ENCODE results near the gene TM9SF1. TPM values are rescaled to one million over a fixed set of nuclear protein-coding genes. Genes with fewer than 3 reads are reported as not detected.

The TM9SF1 gene
- total and polyA plus RNA-seq, 10 of the 15 experiments (the other 5 are each of a cell fraction or from before 2014, with no cell fraction given), result 7.2 to 39.2 (median 17.6) TPM

- TF ChIP-seq ZSCAN29 (IDR thresholded peaks at IDR 0.05), result no peak
- TF ChIP-seq EZH2 (IDR thresholded peaks at IDR 0.05; ENCODE audit: borderline replicate concordance, control insufficient read depth, low read depth, low read length), result no peak
These were observed at the start of gene TM9SF1 (continued) for GRCh38 chr14:24195186-24196070.

DNA sequence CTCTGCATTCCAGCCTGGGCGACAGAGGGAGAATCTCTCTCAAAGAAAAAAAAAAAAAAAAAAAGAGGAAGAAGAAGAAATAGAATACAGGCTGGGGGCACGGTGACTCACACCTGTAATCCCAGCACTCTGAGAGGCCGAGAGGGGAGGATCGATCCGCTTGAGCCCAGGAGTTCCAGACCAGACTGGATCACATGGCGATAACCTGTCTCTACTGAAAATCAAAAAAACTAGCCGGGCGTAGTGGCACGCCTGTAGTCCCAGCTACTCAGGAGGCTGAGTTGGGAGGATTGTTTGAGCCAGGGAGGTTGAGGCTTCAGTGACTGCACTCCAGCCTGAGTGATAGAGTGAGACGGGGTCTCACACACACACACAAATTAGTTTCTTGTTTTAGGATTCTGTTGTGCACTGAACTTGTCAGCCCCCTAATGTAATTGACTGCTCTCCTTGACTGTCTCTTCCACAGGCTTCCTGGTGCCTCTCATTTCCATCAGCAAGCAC, 48.1 kb upstream of the TM9SF1 start:
- SMC1A ChIA-PET (ENCODE audit: uncharacterized antibody, unreplicated experiment), result interaction anchor here (0.9 to 11.0 kb wide), 22 partner anchors 10 to 193 kb away, joined by 3 to 201 read pairs (median 6); partner anchors contain the start of genes CIDEB, DCAF11, DHRS1 and GMPR2
- H3K27ac ChIP-seq (ENCODE audit: control insufficient read depth, insufficient read depth), result peak overlapping the region; percentile 99
- DNase-seq (ENCODE audit: low read depth, low spot score), result no peak
- H2AFZ ChIP-seq (ENCODE audit: control insufficient read depth, low read depth, low read length), result peak overlapping the region; percentile 89
- in situ Hi-C loops (cut with MboI), result loop anchor here (5.0 kb wide), 2 partner anchors 54 to 194 kb away; partner anchors contain the start of genes DHRS1 and NOP9
- POLR2A ChIA-PET, result interaction anchor here (0.7 to 9.2 kb wide), 16 partner anchors 9 to 194 kb away, joined by 3 to 171 read pairs (median 11); partner anchors contain the start of genes CBLN3, CIDEB, DHRS1 and IRF9
- peak; percentile 1 for ATAC-seq
- H3K27me3 ChIP-seq (replicated peaks in 1 of 2; ENCODE audit: control insufficient read depth in 2 of 2, insufficient read depth in 2 of 2, low read length in 1 of 2), result no peaks in the 10 kb centered on the region
- H3K4me2 ChIP-seq (ENCODE audit: control insufficient read depth, insufficient read depth), result peak overlapping the region; percentile 100
- TF ChIP-seq POU2F2 (IDR thresholded peaks at IDR 0.05; ENCODE audit: borderline replicate concordance, low read depth, low read length) (0 out of 3 replicates have a peak, but pooled peaks have one; percentile 27), ZBTB40 (IDR thresholded peaks at IDR 0.05; ENCODE audit: borderline replicate concordance) (no peak)
- TF ChIP-seq, protein P1, sequence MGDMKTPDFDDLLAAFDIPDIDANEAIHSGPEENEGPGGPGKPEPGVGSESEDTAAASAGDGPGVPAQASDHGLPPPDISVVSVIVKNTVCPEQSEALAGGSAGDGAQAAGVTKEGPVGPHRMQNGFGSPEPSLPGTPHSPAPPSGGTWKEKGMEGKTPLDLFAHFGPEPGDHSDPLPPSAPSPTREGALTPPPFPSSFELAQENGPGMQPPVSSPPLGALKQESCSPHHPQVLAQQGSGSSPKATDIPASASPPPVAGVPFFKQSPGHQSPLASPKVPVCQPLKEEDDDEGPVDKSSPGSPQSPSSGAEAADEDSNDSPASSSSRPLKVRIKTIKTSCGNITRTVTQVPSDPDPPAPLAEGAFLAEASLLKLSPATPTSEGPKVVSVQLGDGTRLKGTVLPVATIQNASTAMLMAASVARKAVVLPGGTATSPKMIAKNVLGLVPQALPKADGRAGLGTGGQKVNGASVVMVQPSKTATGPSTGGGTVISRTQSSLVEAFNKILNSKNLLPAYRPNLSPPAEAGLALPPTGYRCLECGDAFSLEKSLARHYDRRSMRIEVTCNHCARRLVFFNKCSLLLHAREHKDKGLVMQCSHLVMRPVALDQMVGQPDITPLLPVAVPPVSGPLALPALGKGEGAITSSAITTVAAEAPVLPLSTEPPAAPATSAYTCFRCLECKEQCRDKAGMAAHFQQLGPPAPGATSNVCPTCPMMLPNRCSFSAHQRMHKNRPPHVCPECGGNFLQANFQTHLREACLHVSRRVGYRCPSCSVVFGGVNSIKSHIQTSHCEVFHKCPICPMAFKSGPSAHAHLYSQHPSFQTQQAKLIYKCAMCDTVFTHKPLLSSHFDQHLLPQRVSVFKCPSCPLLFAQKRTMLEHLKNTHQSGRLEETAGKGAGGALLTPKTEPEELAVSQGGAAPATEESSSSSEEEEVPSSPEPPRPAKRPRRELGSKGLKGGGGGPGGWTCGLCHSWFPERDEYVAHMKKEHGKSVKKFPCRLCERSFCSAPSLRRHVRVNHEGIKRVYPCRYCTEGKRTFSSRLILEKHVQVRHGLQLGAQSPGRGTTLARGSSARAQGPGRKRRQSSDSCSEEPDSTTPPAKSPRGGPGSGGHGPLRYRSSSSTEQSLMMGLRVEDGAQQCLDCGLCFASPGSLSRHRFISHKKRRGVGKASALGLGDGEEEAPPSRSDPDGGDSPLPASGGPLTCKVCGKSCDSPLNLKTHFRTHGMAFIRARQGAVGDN (IDR thresholded peaks at IDR 0.05), result no peak
- peaks cover 16% of the 10 kb centered on the region for H3K79me2 ChIP-seq (ENCODE audit: control insufficient read depth, insufficient read depth, low read length)
- BruUV-seq (replicated peaks), result no TSS peak
- FAIRE-seq, result no peak
- 7% methylated on average over 10 of the region's 10 CpGs for WGBS (ENCODE audit: insufficient coverage, insufficient replicate concordance, low lambda C conversion rate, missing lambda C conversion rate)
- CTCF ChIA-PET, result interaction anchor here (0.7 to 12.3 kb wide), 24 partner anchors 9 to 238 kb away, joined by 3 to 368 read pairs (median 7); partner anchors contain the start of genes CHMP4A, CIDEB, DHRS1 and EMC9
- H3K4me1 ChIP-seq (ENCODE audit: control insufficient read depth, insufficient read depth, low read length), result peaks cover 26% of the 10 kb centered on the region
- peaks cover 8 to 24% of the 10 kb centered on the region in 2 experiments for H3K36me3 ChIP-seq (ENCODE audit: control insufficient read depth in 2 of 2, insufficient read depth in 2 of 2, low read length in 1 of 2)
- peak overlapping the region; percentile 80 for H3K4me3 ChIP-seq
- H3K9ac ChIP-seq (ENCODE audit: control insufficient read depth, insufficient read depth, low read length), result peak overlapping the region; percentile 94
- intact Hi-C loops (cut with micrococcal nuclease; ENCODE audit: unreplicated experiment), result loop anchor here (1.0 to 2.0 kb wide), 4 partner anchors 31 to 187 kb away; no protein-coding TSS in a partner anchor
- RAD21 ChIA-PET (ENCODE audit: unreplicated experiment), result interaction anchor here (0.7 to 7.2 kb wide), 25 partner anchors 8 to 188 kb away, joined by 3 to 231 read pairs (median 9); partner anchors contain the start of genes CHMP4A, CIDEB, DHRS1 and EMC9
- no peaks in the 10 kb centered on the region for H3K9me3 ChIP-seq (replicated peaks; ENCODE audit: control insufficient read depth, insufficient read depth, low read length)
- peaks cover 3% of the 10 kb centered on the region; the same call in 1 of the 2 replicates for H4K20me1 ChIP-seq (ENCODE audit: control insufficient read depth, insufficient read depth)

Measured in GM12878 (cell line).